ENCODE results near the gene KRT84.

KRT84 gene

GRCh38 chr12:52403561-52403960, 18.1 kb upstream of the KRT84 start:
- POLR2A ChIA-PET, result no interaction called here

More at GRCh38 chr12:52403561-52403960, 18.1 kb upstream of the KRT84 start:
- Histone ChIP-seq H3K4me1 (ENCODE audit: control insufficient read depth, insufficient read depth, low read length) (no peaks in the 10 kb centered on the region), H3K9me3 (ENCODE audit: control insufficient read depth, insufficient read depth, low read depth, low read length) (no peaks in the 10 kb centered on the region), H3K27ac (ENCODE audit: extremely low read depth, low read depth, low read length) (no peak overlapping the region), H3K36me3 (ENCODE audit: control insufficient read depth in 2 of 2, insufficient read depth in 1 of 2, low read length in 2 of 2) (no peaks in the 10 kb centered on the region), H3K4me3 (ENCODE audit: low read depth, low read length) (no peak overlapping the region)
- TF ChIP-seq, protein P1, sequence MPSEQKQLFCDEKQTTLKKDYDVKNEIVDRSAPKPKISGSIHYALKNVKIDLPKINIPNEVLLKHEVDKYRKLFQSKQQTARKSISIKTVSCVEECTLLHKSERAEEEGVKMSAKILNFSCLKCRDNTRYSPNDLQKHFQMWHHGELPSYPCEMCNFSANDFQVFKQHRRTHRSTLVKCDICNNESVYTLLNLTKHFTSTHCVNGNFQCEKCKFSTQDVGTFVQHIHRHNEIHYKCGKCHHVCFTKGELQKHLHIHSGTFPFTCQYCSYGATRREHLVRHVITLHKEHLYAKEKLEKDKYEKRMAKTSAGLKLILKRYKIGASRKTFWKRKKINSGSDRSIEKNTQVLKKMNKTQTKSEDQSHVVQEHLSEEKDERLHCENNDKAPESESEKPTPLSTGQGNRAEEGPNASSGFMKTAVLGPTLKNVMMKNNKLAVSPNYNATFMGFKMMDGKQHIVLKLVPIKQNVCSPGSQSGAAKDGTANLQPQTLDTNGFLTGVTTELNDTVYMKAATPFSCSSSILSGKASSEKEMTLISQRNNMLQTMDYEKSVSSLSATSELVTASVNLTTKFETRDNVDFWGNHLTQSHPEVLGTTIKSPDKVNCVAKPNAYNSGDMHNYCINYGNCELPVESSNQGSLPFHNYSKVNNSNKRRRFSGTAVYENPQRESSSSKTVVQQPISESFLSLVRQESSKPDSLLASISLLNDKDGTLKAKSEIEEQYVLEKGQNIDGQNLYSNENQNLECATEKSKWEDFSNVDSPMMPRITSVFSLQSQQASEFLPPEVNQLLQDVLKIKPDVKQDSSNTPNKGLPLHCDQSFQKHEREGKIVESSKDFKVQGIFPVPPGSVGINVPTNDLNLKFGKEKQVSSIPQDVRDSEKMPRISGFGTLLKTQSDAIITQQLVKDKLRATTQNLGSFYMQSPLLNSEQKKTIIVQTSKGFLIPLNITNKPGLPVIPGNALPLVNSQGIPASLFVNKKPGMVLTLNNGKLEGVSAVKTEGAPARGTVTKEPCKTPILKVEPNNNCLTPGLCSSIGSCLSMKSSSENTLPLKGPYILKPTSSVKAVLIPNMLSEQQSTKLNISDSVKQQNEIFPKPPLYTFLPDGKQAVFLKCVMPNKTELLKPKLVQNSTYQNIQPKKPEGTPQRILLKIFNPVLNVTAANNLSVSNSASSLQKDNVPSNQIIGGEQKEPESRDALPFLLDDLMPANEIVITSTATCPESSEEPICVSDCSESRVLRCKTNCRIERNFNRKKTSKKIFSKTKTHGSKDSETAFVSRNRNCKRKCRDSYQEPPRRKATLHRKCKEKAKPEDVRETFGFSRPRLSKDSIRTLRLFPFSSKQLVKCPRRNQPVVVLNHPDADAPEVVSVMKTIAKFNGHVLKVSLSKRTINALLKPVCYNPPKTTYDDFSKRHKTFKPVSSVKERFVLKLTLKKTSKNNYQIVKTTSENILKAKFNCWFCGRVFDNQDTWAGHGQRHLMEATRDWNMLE (tag by site-specific recombination; conservative IDR thresholded peaks at IDR 0.05; ENCODE audit: low read depth), result no peak
- TF ChIP-seq ZNF2 (tag by site-specific recombination; IDR thresholded peaks at IDR 0.05) (no peak), MEIS1 (CRISPR knock-in tag; IDR thresholded peaks at IDR 0.05; ENCODE audit: borderline replicate concordance) (no peak), ZNF529 (tag by site-specific recombination; IDR thresholded peaks at IDR 0.05; ENCODE audit: insufficient replicate concordance) (no peak), WT1 (tag by site-specific recombination; IDR thresholded peaks at IDR 0.05) (no peak), HOXC10 (CRISPR knock-in tag; IDR thresholded peaks at IDR 0.05) (no peak), ZNF558 (tag by site-specific recombination; IDR thresholded peaks at IDR 0.05) (no peak), ZNF23 (tag by site-specific recombination; IDR thresholded peaks at IDR 0.05; ENCODE audit: borderline replicate concordance) (no peak), ZNF785 (tag by site-specific recombination; IDR thresholded peaks at IDR 0.05) (no peak), ZNF596 (tag by site-specific recombination; IDR thresholded peaks at IDR 0.05) (no peak), KLF1 (tag by site-specific recombination; IDR thresholded peaks at IDR 0.05) (no peak), ZNF629 (tag by site-specific recombination; IDR thresholded peaks at IDR 0.05) (no peak), SCRT1 (tag by site-specific recombination; IDR thresholded peaks at IDR 0.05; ENCODE audit: borderline replicate concordance) (no peak), FEZF1 (tag by site-specific recombination; IDR thresholded peaks at IDR 0.05) (no peak), ZNF138 (tag by site-specific recombination; IDR thresholded peaks at IDR 0.05; ENCODE audit: borderline replicate concordance) (no peak), PRDM6 (tag by site-specific recombination; IDR thresholded peaks at IDR 0.05) (no peak)
- TF ChIP-seq, protein P2, sequence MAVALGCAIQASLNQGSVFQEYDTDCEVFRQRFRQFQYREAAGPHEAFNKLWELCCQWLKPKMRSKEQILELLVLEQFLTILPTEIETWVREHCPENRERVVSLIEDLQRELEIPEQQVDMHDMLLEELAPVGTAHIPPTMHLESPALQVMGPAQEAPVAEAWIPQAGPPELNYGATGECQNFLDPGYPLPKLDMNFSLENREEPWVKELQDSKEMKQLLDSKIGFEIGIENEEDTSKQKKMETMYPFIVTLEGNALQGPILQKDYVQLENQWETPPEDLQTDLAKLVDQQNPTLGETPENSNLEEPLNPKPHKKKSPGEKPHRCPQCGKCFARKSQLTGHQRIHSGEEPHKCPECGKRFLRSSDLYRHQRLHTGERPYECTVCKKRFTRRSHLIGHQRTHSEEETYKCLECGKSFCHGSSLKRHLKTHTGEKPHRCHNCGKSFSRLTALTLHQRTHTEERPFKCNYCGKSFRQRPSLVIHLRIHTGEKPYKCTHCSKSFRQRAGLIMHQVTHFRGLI (tag by site-specific recombination; IDR thresholded peaks at IDR 0.05), result no peak
- TF ChIP-seq, protein P3, sequence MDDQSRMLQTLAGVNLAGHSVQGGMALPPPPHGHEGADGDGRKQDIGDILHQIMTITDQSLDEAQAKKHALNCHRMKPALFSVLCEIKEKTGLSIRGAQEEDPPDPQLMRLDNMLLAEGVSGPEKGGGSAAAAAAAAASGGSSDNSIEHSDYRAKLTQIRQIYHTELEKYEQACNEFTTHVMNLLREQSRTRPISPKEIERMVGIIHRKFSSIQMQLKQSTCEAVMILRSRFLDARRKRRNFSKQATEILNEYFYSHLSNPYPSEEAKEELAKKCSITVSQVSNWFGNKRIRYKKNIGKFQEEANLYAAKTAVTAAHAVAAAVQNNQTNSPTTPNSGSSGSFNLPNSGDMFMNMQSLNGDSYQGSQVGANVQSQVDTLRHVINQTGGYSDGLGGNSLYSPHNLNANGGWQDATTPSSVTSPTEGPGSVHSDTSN (CRISPR knock-in tag; IDR thresholded peaks at IDR 0.05), result no peak
- CTCF ChIA-PET, result interaction anchor here (0.6 to 4.7 kb wide), 5 partner anchors 8 to 467 kb away, joined by 3 to 26 read pairs (median 3); no protein-coding TSS in a partner anchor

Data from HEK293 (cell line).